ENCODE data around the gene LEPR. TPM values are rescaled to one million over a fixed set of nuclear protein-coding genes. Genes with fewer than 3 reads are reported as not detected.
"Not testable (repeated sequence)": the region's sequence is repeated elsewhere in the genome, so short reads cannot be mapped to it uniquely, and the experiment has no call there.

Gene LEPR
- total RNA-seq, 1 donor from 2014 or later = 15.5 TPM

DNA sequence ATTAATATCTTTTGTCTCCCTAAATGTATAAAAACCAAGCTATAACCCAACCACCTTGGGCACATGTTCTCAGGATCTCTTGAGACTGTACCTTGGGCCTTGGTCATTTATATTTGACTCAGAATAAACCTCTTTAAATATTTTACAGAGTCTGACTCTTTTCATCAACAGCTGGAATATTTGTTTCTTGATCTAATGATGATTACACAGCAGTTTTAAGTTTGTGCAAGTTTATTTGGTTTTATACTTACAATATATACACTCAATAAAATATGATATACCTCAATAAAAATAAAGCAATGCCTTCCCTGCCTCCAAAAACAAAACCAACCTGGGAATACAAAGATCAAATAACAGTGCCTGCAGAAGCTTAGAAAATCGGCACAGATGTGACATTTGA is 22.0 kb downstream of the LEPR start:
- Histone ChIP-seq H3K27me3 (ENCODE audit: control insufficient read depth, insufficient read depth, low read length) (no peaks in the 10 kb centered on the region), H3K4me3 (ENCODE audit: low read depth, low read length) (no peak overlapping the region), H3K36me3 (ENCODE audit: control insufficient read depth, insufficient read depth, low read length) (no peaks in the 10 kb centered on the region)
- FAIRE-seq (no peak), DNase-seq (ENCODE audit: low read depth) (no peak)
- TF ChIP-seq, protein P1, sequence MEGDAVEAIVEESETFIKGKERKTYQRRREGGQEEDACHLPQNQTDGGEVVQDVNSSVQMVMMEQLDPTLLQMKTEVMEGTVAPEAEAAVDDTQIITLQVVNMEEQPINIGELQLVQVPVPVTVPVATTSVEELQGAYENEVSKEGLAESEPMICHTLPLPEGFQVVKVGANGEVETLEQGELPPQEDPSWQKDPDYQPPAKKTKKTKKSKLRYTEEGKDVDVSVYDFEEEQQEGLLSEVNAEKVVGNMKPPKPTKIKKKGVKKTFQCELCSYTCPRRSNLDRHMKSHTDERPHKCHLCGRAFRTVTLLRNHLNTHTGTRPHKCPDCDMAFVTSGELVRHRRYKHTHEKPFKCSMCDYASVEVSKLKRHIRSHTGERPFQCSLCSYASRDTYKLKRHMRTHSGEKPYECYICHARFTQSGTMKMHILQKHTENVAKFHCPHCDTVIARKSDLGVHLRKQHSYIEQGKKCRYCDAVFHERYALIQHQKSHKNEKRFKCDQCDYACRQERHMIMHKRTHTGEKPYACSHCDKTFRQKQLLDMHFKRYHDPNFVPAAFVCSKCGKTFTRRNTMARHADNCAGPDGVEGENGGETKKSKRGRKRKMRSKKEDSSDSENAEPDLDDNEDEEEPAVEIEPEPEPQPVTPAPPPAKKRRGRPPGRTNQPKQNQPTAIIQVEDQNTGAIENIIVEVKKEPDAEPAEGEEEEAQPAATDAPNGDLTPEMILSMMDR (IDR thresholded peaks at IDR 0.05; ENCODE audit: insufficient read depth, low read length, severe bottlenecking) = no peak

DNA sequence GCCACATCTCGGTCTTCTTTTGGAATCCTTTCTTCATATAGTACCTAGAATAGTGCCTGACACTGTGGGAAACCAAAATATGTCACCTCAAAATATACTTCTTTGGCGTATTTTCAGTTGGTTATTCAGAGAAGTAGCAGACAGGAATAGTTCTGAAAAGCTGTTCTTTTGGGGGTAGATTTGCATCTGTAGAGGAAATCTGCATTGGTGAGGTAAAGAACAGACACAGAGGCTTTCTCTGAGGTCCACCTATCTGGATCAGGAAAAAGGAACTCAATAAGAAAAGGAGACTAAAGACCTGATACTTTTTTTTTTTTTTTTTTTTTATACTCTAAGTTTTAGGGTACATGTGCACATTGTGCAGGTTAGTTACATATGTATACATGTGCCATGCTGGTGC is 23.2 kb downstream of the LEPR start:
- TF ChIP-seq, protein P1 (IDR thresholded peaks at IDR 0.05; ENCODE audit: insufficient read depth, low read length, severe bottlenecking) = no peak
- DNase-seq (ENCODE audit: low read depth) = no peak
- FAIRE-seq = no peak
- Histone ChIP-seq H3K4me3 (ENCODE audit: low read depth, low read length) (no peak overlapping the region), H3K36me3 (ENCODE audit: control insufficient read depth, insufficient read depth, low read length) (no peaks in the 10 kb centered on the region), H3K27me3 (ENCODE audit: control insufficient read depth, insufficient read depth, low read length) (no peaks in the 10 kb centered on the region)

DNA sequence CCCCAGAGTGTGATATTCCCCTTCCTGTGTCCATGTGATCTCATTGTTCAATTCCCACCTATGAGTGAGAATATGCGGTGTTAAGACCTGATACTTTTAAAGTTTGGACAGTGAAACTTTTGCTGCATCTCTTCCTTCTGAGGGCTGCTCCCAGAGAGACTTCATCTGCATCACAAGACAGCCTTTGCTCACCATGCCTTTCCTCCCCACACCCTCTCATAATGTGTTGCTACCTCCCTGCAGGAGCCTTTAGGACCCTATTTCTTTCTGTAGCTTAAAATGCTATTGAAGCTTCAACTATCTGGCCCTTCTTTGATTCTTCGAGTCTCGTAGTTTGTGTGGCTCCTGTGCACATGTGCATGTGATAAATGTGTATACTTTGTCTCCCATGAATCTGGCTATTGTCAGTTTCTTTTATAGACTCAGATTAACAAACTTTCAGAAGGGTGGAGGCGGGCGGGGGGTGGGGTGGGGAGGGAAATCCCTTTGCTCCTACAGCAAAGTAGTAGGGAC is 23.7 kb downstream of the LEPR start:
- H3K27me3 ChIP-seq (ENCODE audit: control insufficient read depth, insufficient read depth, low read length) = no peaks in the 10 kb centered on the region
- no peaks in the 10 kb centered on the region for H3K36me3 ChIP-seq (ENCODE audit: control insufficient read depth, insufficient read depth, low read length)
- DNase-seq (ENCODE audit: low read depth) = no peak
- no peak overlapping the region for H3K4me3 ChIP-seq (ENCODE audit: low read depth, low read length)
- TF ChIP-seq, protein P1 (IDR thresholded peaks at IDR 0.05; ENCODE audit: insufficient read depth, low read length, severe bottlenecking) = no peak
- FAIRE-seq = no peak

DNA sequence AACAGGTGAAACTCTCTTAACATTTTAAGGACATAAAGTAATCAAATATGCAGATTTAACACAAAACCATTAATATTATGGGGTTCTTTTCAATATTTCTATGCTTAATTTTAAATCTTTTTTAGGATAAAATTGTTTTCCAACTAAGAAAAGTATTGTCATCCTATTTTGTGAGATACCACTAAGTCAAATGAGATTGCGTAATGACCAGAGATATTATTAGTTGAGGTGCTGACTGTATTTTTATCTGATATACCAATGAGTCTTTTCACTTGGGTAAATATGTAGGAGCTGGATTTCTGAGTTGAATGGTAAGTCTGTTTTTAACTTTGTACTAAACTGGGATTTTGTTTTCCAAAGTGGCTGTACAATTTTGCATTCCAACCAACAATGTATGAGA is 25.4 kb downstream of the LEPR start:
- DNase-seq (ENCODE audit: low read depth) (no peak), FAIRE-seq (no peak)
- Histone ChIP-seq H3K27me3 (ENCODE audit: control insufficient read depth, insufficient read depth, low read length) (no peaks in the 10 kb centered on the region), H3K36me3 (ENCODE audit: control insufficient read depth, insufficient read depth, low read length) (no peaks in the 10 kb centered on the region), H3K4me3 (ENCODE audit: low read depth, low read length) (no peak overlapping the region)
- TF ChIP-seq, protein P1 (IDR thresholded peaks at IDR 0.05; ENCODE audit: insufficient read depth, low read length, severe bottlenecking) = no peak

DNA sequence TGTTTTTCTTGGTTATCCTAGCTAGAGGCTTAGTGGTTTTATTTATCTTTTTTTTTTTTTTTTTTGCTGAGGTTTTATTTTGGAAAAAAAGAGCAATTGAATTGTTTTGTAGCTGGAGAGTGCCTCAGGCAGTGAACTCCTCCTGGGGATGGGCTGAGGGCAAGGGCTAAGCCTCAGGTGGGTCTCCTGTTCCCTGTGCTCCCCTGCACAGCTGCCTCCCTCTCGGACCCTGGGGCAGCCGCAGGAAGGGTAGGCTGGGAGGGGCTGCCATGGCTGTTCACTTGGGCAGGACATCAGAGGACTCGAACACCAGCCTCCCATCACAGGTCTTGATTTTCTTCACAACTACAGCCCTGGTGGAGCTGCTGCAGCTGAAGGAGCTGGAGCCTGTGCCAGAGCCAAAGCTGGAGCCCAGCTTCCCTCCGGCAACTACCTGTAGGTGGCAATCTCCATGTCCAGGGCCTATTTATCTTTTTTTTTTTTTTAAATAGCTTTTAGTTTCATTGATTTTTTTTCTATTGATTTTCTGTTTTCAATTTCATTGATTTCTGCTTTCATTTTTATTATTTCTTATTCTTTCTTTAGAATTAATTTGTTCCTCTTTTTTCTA is 28.9 kb downstream of the LEPR start:
- Histone ChIP-seq H3K36me3 (ENCODE audit: control insufficient read depth, insufficient read depth, low read length) (no peaks in the 10 kb centered on the region), H3K4me3 (ENCODE audit: low read depth, low read length) (no peak overlapping the region), H3K27me3 (ENCODE audit: control insufficient read depth, insufficient read depth, low read length) (no peaks in the 10 kb centered on the region)
- DNase-seq (ENCODE audit: low read depth) (no peak), FAIRE-seq (no peak)
- TF ChIP-seq, protein P1 (IDR thresholded peaks at IDR 0.05; ENCODE audit: insufficient read depth, low read length, severe bottlenecking) = peak; percentile 15

DNA sequence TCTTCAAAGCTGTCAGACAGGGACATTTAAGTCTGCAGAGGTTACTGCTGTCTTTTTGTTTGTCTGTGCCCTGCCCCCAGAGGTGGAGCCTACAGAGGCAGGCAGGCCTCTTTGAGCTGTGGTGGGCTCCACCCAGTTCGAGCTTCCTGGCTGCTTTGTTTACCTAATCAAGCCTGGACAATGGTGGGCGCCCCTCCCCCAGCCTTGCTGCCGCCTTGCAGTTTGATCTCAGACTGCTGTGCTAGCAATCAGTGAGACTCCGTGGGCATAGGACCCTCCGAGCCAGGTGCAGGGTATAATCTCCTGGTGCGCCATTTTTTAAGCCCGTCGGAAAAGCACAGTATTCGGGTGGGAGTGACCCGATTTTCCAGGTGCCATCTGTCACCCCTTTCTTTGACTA is 35.2 kb downstream of the LEPR start:
- FAIRE-seq; H3K27me3 ChIP-seq (ENCODE audit: control insufficient read depth, insufficient read depth, low read length); DNase-seq (ENCODE audit: low read depth); H3K36me3 ChIP-seq (ENCODE audit: control insufficient read depth, insufficient read depth, low read length); H3K4me3 ChIP-seq (ENCODE audit: low read depth, low read length): not testable (repeated sequence)
